DMS79 treated with DMSO at 0.1 percent for 48 hours (cell line): ENCODE data around the gene CACTIN.
A peak's percentile ranks its signal among the peaks of the same experiment; 100 is the strongest.

Source experiments
- DNase-seq: peaks from one replicate; lab custom pipeline; 2025; lab: John Stamatoyannopoulos, UW

The CACTIN gene

GRCh38 chr19:3609779-3610719, 16.5 kb downstream of the CACTIN start:
- DNase-seq, result no peak

- no peak for DNase-seq
Measured at GRCh38 chr19:3608750-3609322, 17.8 kb downstream of the CACTIN start.

- DNase-seq, result no peak
Measured at GRCh38 chr19:3608079-3608641, 18.4 kb downstream of the CACTIN start.

GRCh38 chr19:3607303-3608078, 19.1 kb downstream of the CACTIN start:
- DNase-seq, result no peak

DNA sequence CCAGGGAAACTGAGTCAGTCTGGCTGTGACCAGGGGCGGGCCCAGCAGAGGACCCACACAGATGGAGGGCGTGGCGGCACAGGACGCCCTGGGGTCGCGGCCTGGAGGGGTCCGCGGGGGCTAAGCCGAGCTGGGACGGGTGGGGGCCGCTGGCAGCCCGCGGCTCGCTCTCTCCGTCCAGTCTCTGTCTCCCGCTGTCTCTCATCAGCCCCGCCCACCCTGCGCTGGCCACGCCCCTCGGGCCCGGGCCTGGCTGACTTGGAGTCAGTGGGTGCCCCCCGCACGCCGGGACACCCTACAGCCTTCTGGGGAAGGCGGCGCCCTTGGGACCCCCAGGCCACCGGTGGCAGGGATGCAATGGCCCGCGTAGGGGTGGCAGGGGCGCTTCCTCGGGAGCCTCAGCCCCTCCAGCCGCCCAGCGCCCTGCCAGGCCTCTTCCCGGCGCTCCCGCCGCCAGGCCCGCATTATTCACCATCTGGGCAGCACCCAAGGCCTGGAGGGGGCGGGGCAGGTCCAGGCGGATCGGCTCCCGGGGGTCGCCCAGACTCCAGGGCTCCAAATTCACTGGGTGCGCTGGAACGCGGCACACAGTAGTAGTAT, 19.8 kb downstream of the CACTIN start, which contains the start of gene TBXA2R:
Gene TBXA2R, minus strand, starts transcription at position 186 of the 600 bp plus-strand sequence. CDS start 6,241 bp downstream, outside the sequence.
- DNase-seq, result peak; percentile 1

DNA sequence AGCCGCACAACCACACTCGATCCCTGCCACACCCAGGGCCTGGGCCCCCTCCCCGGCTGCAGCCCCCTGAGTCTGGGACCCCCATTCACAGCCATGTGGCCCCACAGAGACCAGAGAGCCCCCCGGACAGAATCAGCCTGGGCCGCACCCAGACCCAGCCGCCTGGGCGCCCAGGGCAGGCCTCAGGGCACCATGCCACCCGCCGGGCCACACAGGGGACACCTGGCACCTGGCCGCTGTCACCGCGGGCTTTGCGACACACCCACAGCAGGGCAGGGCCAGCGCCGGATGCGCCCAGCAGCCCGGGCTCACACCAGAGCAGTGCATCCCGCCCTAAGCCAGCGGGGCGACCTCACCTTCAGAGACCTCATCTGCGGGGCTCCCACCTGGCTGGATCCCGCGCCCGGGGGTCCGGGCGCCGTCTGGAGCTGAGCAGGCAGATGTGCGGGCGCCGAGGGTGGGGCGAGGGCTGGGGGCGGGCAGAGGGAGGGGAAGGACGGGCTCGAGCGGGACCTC, 20.4 kb downstream of the CACTIN start:
- peak; percentile 7 for DNase-seq

DNA sequence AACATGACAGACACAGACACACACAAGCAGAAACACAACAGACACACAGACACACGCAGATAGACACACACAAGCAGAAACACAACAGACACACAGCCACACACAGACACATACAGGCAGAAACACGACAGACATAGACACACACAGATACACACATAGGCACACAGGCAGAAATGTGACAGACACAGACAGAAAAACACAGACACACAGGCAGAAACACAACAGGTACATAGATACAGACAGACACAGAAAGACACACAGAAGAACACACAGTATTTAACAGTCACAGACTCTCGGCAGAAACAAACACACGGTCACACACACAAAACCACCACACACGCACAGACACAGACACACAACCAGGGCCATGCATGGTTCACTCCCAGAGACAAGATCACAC, 20.8 kb downstream of the CACTIN start:
- peak; percentile 3 for DNase-seq

DNA sequence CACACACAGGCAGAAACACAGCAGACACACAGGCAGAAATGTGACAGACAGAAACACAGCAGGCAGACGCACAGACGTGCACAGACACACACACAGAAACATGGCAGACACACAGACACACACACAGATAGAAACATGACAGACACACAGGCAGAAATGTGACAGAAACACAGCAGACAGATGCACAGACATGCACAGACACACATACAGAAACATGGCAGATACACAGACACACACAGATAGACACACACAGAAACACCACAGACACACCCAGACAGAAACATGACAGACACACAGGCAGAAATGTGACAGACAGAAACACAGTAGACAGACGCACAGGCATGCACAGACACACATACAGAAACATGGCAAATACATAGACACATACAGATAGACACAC, 21.2 kb downstream of the CACTIN start:
- no peak for DNase-seq

- DNase-seq, result no peak
Measured at GRCh38 chr19:3604987-3605343, 21.6 kb downstream of the CACTIN start.

DNA sequence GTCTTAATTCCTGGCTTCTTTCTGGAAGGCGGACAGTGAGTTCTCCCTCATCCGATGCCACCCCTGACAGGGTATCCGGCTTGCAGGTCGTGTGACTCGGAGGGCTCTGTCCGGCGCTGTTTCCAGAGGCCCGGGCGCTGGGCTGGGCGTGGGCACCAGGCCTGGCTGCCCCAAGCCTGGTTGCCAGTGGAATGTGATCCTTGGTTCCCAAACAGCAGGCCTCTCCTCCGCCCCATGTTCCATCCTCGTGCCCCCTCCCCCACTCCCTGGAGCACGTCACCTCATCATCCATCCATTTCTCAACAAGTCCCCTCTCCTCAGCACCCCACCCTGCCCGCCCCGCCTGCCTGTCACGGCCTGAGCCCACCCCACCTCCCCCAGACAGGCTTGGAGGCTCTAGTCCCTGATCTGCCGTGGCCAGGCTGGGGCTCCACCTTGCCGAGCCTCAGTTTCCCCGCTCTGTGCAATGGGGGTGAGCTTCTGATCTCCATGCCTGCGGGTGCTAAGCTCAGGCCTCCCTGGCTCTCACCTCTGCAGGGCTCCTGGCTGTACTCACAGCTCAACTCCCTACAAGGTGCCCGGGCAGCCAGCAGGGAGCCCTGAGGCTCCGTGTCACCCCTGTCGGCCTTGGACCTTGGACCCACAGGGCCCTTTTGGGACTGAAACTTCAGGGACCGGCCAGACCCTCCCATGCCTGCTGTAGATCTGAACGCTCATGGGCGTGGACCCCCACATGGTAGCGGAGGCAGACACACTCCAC, 22.2 kb downstream of the CACTIN start:
- DNase-seq, result no peak

GRCh38 chr19:3603121-3603811, 23.3 kb downstream of the CACTIN start:
- no peak for DNase-seq

- no peak for DNase-seq
Measured at GRCh38 chr19:3601021-3601420, 25.6 kb downstream of the CACTIN start.

DNA sequence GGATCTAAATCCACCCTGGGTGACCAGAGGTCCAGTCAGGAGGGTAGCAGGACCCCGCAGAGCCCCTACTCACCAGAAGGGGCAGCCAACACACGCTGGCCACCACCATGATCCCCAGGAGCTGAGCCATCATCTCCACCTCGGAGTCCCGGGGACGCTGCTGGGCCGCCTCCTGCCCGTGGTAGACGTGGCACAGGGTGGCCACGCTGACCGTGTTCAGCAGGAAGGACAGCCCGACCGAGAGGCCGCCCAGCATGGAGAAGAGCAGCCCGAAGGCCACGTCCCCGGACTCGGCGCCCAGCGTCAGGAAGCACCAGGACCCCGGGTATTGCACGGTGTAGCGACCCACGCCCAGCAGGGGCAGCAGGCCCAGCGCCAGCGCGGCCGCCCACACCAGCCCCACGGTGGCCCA, 26.8 kb downstream of the CACTIN start:
- no peak for DNase-seq

DNA sequence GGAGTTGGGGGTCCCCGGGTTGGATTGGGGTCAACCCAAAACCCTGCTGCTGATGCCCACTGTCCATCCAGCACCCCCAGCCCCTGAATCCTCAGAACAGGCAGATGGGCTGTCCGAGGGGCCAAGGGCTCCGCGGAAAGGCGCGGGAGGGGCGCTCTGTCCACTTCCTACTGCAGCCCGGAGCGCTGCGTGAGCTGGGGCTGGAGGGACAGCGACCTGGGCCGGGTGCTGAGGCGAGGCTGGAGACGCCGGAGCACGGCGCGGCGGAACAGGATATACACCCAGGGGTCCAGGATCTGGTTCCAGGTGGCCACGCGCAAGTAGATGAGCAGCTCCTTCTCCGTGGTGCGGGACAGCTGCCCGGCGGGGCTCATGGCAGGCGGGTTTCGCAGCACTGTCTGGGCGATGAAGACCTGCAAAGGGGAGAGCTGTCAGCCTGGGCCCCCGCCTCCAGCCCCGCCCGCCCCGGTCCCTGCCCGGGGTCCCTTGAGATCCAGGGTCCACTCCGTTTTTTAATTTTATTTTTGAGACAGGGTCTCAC, 31.0 kb downstream of the CACTIN start:
- no peak for DNase-seq

DNA sequence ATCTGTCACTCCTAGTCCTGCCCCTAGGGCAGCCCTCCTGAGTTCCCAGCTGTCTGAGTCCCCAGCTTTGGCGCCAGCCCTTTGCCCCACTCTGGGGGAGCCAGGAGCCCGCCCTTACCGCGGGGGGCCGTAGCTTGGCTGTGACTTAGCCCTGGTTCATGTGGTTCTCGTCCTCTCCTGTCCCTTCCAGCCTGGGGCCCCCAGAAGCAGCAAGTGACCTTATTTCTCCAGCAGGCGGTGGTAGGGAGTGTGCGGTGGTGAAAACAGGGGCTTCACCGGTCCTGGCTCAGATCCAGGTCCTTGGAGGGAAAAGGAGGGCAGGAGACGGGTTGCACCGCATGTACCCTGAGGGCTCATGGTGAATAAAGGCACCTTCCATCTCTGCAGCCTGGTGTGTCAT, 33.4 kb downstream of the CACTIN start:
- no peak for DNase-seq

GRCh38 chr19:3591876-3592613, 34.5 kb downstream of the CACTIN start:
- DNase-seq, result no peak

DNA sequence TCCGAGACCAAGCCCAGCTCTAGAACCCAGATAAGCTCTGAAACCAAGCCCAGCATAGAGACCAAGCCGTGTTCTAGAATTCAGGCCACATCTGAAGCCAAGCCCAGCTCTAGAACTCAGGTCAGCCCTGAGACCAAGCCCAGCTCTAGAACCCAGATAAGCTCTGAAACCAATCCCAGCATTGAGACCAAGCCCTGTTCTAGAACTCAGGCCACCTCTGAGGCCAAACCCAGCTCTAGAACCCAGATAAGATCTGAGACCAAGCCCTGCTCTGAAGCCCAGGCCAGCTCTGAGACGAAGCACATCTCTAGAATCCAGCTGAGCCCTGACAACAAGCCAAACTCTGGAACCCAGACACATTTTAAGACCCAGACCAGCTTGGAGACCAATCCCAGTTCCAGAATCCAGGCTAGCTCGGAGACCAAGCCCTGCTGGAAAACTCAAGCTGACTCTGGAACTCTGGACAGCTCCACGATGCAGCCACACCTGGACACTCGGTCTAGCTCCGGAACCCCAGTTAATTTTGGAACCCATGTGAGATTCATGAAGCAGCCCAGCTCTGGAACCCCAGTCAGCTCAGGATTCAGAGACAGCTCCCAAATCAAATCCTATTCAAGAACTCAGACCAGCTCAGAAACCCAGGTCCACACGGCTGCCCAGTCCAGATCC, 35.5 kb downstream of the CACTIN start:
- no peak for DNase-seq

- DNase-seq, result no peak
Measured at GRCh38 chr19:3589949-3590348, 36.6 kb downstream of the CACTIN start.

DNA sequence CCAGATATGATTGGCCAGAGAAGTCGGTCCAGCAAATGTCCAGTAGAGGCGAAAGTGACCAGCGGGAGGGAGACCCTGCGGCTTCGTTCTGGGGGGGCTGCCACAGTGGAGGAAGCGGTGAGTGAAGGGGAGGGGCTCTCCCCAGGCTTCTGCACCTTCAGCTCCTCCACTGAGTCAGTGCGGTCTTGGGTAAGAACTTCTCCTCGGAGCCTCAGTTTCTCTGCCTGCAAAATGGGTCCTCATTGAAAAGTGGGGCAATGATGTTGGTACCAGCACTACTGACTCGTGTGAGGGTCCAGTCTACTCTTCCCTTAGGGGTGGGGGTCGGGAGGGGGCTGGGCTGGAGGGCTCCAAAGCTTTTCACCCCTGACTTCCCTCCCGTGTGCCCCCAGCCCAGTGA, 37.2 kb downstream of the CACTIN start:
- no peak for DNase-seq
